GM21526 (cell line): ENCODE data around the gene GNAI1.

Experiments used
- ATAC-seq: cut with Tn5 transposase; IDR thresholded peaks from one replicate; pipeline ENCODE4 v1.9.1; 2021; ENCODE audit warnings: moderate library complexity; ENCODE audit not compliant: unreplicated experiment, low FRiP score

Gene GNAI1

GRCh38 chr7:80204919-80205318 lies 70.3 kb downstream of the GNAI1 start:
- no peak for ATAC-seq

GRCh38 chr7:80206763-80207162 lies 72.1 kb downstream of the GNAI1 start:
- ATAC-seq, result no peak

GRCh38 chr7:80207501-80207900 lies 72.9 kb downstream of the GNAI1 start:
- ATAC-seq, result no peak

GRCh38 chr7:80208700-80209099 lies 74.1 kb downstream of the GNAI1 start:
- no peak for ATAC-seq

GRCh38 chr7:80210400-80210799 lies 75.8 kb downstream of the GNAI1 start:
- no peak for ATAC-seq

GRCh38 chr7:80213814-80214213 lies 79.2 kb downstream of the GNAI1 start:
- no peak for ATAC-seq

GRCh38 chr7:80215734-80216133 lies 81.1 kb downstream of the GNAI1 start:
- no peak for ATAC-seq

- no peak for ATAC-seq
These were observed 82.6 kb downstream of the GNAI1 start for GRCh38 chr7:80216996-80217842.

- no peak for ATAC-seq
These were observed 84.1 kb downstream of the GNAI1 start for GRCh38 chr7:80218723-80219122.

GRCh38 chr7:80220022-80220634 lies 85.5 kb downstream of the GNAI1 start:
- ATAC-seq, result no peak

GRCh38 chr7:80224415-80224814 lies 89.8 kb downstream of the GNAI1 start:
- no peak for ATAC-seq

- ATAC-seq, result no peak
These were observed 90.7 kb downstream of the GNAI1 start for GRCh38 chr7:80225361-80225760.

- ATAC-seq, result no peak
These were observed 92.0 kb downstream of the GNAI1 start for GRCh38 chr7:80226629-80227028.

- ATAC-seq, result no peak
These were observed 95.7 kb downstream of the GNAI1 start for GRCh38 chr7:80230327-80230726.

- no peak for ATAC-seq
These were observed 97.1 kb downstream of the GNAI1 start for GRCh38 chr7:80231707-80232106.

- ATAC-seq, result no peak
These were observed 98.5 kb downstream of the GNAI1 start for GRCh38 chr7:80232979-80233724.

- ATAC-seq, result no peak
These were observed 100.7 kb downstream of the GNAI1 start for GRCh38 chr7:80235334-80235733.

GRCh38 chr7:80236681-80237080 lies 102.0 kb downstream of the GNAI1 start:
- no peak for ATAC-seq

- no peak for ATAC-seq
These were observed 105.8 kb downstream of the GNAI1 start for GRCh38 chr7:80240265-80241025.

- ATAC-seq, result no peak
These were observed 107.0 kb downstream of the GNAI1 start for GRCh38 chr7:80241671-80242070.

GRCh38 chr7:80243425-80243824 lies 108.8 kb downstream of the GNAI1 start:
- ATAC-seq, result no peak
